Liver (tissue), 9 donors: ENCODE data around the gene CTTN. TPM values are rescaled to one million over a fixed set of nuclear protein-coding genes. Genes with fewer than 3 reads are reported as not detected.

Experiments
- DNase-seq: peaks from one replicate; pipeline ENCODE4 v3.0.0-alpha.2; 2017; ENCODE audit warnings: low spot score
- H3K27ac ChIP-seq, 2 donors: one replicate each; pipeline ENCODE4 v1.7.0; 2013; ENCODE audit warnings: inconsistent platforms in 2 of 2, low read length in 2 of 2, control low read depth in 1 of 2, low read depth in 1 of 2, mild to moderate bottlenecking in 1 of 2
- H3K27me3 ChIP-seq, 4 donors: one replicate each; pipeline versions ENCODE4 v1.6.1 to v1.7.0; 2013; ENCODE audit warnings: low read length in 3 of 4, inconsistent platforms in 1 of 4, mild to moderate bottlenecking in 1 of 4, moderate library complexity in 1 of 4; ENCODE audit not compliant: control insufficient read depth in 4 of 4, insufficient read depth in 4 of 4
- H3K36me3 ChIP-seq, 4 donors: one replicate each; pipeline versions ENCODE4 v1.6.1 to v1.7.0; 2013; ENCODE audit warnings: low read length in 3 of 4, mild to moderate bottlenecking in 3 of 4, low read depth in 1 of 4, moderate library complexity in 1 of 4; ENCODE audit not compliant: control insufficient read depth in 4 of 4, insufficient read depth in 3 of 4
- H3K4me1 ChIP-seq, 4 donors: one replicate each; pipeline versions ENCODE4 v1.6.1 to v1.7.0; 2013; ENCODE audit warnings: low read length in 3 of 4, mild to moderate bottlenecking in 3 of 4, moderate library complexity in 1 of 4; ENCODE audit not compliant: control insufficient read depth in 4 of 4, insufficient read depth in 4 of 4
- H3K4me3 ChIP-seq, 3 donors: one replicate each; pipeline versions ENCODE4 v1.6.1 to v1.7.0; 2013; ENCODE audit warnings: low read length in 3 of 3, control low read depth in 1 of 3, low read depth in 1 of 3, mild to moderate bottlenecking in 1 of 3
- H3K9ac ChIP-seq, 2 donors: one replicate each; pipeline ENCODE4 v1.7.0; 2013; ENCODE audit warnings: low read length in 2 of 2, mild to moderate bottlenecking in 2 of 2, moderate library complexity in 2 of 2, control low read depth in 1 of 2, low read depth in 1 of 2
- H3K9me3 ChIP-seq, 4 donors: one replicate each; pipeline versions ENCODE4 v1.6.1 to v1.7.0; 2013; ENCODE audit warnings: low read length in 3 of 4; ENCODE audit not compliant: control insufficient read depth in 4 of 4
- ATF3 ChIP-seq: IDR thresholded peaks from 2 replicates; pipeline ENCODE4 v1.6.1; 2016; ENCODE audit warnings: antibody characterized with exemption
- CTCF ChIP-seq: fragments of 150-350 bp; IDR thresholded peaks from 2 replicates; pipeline ENCODE4 v1.5.1; 2017; ENCODE audit warnings: improper control_type of control experiment, low read depth, low read length; ENCODE audit not compliant: missing input control
- EGR1 ChIP-seq, 2 donors: IDR thresholded peaks; 2 replicates each; pipeline ENCODE4 v1.6.1; 2016 to 2018; ENCODE audit warnings: antibody characterized with exemption in 2 of 2, low read depth in 2 of 2
- FOXA1 ChIP-seq: IDR thresholded peaks from 2 replicates; pipeline ENCODE4 v1.6.1; 2016; ENCODE audit warnings: antibody characterized with exemption
- GABPA ChIP-seq, 2 donors: IDR thresholded peaks in 1 of 2; conservative IDR thresholded peaks in 1 of 2; 2 replicates each; pipeline ENCODE4 v1.6.1; 2016; ENCODE audit warnings: antibody characterized with exemption in 2 of 2, mild to moderate bottlenecking in 1 of 2, moderate library complexity in 1 of 2
- HNF4A ChIP-seq, 2 donors: conservative IDR thresholded peaks; 2 replicates each; pipeline ENCODE4 v1.6.1; 2016; ENCODE audit warnings: antibody characterized with exemption in 2 of 2, mild to moderate bottlenecking in 2 of 2
- HNF4G ChIP-seq: IDR thresholded peaks from 2 replicates; pipeline ENCODE4 v1.6.1; 2016; ENCODE audit warnings: antibody characterized with exemption
- JUND ChIP-seq, 2 donors: IDR thresholded peaks; 2 replicates each; pipeline ENCODE4 v1.6.1; 2016; ENCODE audit warnings: antibody characterized with exemption in 2 of 2
- NR2F2 ChIP-seq: IDR thresholded peaks from 2 replicates; pipeline ENCODE4 v1.6.1; 2016; ENCODE audit warnings: antibody characterized with exemption
- RAD21 ChIP-seq, 2 donors: IDR thresholded peaks; 2 replicates each; pipeline ENCODE4 v1.6.1; 2016; ENCODE audit warnings: antibody characterized with exemption in 2 of 2, mild to moderate bottlenecking in 2 of 2
- RXRA ChIP-seq, 2 donors: IDR thresholded peaks; 2 replicates each; pipeline ENCODE4 v1.6.1; 2017 to 2018; ENCODE audit warnings: antibody characterized with exemption in 2 of 2, mild to moderate bottlenecking in 1 of 2
- TAF1 ChIP-seq: conservative IDR thresholded peaks from 2 replicates; pipeline ENCODE4 v1.6.1; 2016; ENCODE audit warnings: antibody characterized with exemption, mild to moderate bottlenecking
- YY1 ChIP-seq: IDR thresholded peaks from 2 replicates; pipeline ENCODE4 v1.6.1; 2016; ENCODE audit warnings: antibody characterized with exemption, mild to moderate bottlenecking
- WGBS: extraction: QIAGEN DNeasy Blood & Tissue Kit; methylation state at CpG from one replicate; pipeline ENCODE4 v1.1.7; 2013; 5-methylcytosine and 5-hydroxymethylcytosine counted together
- polyA plus RNA-seq, 2 donors: library from polyadenylated mRNA; stranded (reverse) in 1 of 2; unstranded in 1 of 2; fragments of 200-250 nt in 1 of 2; fragments of >200 nt in 1 of 2; fragmentation: Nextera tagmentation in 1 of 2; extraction: Ambion mirVana in 1 of 2; gene quantifications; one replicate each; pipeline versions ENCODE4 v1.2.1 to v1.2.3, GENCODE V29; 2013 to 2015
- total RNA-seq, 2 donors: library from RNA; depleted of rRNA; stranded (reverse); fragments of >200 nt; gene quantifications; one replicate each; pipeline ENCODE4 v1.2.3, GENCODE V29; 2014
- TF ChIP-seq, protein P1 (sequence below): IDR thresholded peaks from 2 replicates; pipeline ENCODE4 v1.6.1; 2016; ENCODE audit warnings: antibody characterized with exemption
- TF ChIP-seq, protein P2 (sequence below): IDR thresholded peaks from 2 replicates; pipeline ENCODE4 v1.6.1; 2016; ENCODE audit warnings: antibody characterized with exemption
- donor health status: healthy.
- donor health status: healthy.
- donor health status: healthy.
- donor health status: healthy.
- donor health status: healthy.

The CTTN gene
- total and polyA plus RNA-seq, 4 donors = 38.7 to 136 (median 45.4) TPM

DNA sequence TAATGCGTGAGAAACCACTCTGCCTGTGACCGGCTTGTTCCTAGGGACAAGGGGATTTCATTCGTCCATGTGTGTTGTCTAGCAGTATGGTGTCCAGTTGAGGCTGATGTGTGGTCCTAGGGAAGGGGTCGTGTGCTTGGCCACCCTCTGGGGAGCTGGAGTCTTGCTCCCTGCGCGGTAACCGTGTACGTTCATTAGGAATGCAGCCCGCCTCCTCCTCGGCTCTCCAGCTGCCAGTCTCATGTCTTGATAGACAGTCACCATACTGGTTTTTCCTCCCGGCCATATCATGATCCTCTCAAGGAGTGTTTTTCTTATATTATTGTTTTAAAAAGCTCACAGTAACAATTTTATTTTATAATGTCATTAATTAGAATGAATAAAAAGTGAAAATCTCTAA lies 5.9 kb downstream of the CTTN start:
- H3K9ac ChIP-seq = no peak overlapping the region
- no peak overlapping the region for H3K27ac ChIP-seq
- no peaks in the 10 kb centered on the region for H3K9me3 ChIP-seq
- H3K4me1 ChIP-seq = peaks cover 2 to 16% (median 6%) of the 10 kb centered on the region in 4 donors
- H3K36me3 ChIP-seq = peaks cover 10 to 24% (median 15%) of the 10 kb centered on the region in 4 donors
- TF ChIP-seq JUND (IDR thresholded peaks at IDR 0.05) (no peak), ATF3 (no peak), HNF4A (conservative IDR thresholded peaks at IDR 0.05) (no peak)
- TF ChIP-seq, protein P1, sequence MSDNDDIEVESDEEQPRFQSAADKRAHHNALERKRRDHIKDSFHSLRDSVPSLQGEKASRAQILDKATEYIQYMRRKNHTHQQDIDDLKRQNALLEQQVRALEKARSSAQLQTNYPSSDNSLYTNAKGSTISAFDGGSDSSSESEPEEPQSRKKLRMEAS = no peak
- no peak for DNase-seq
- 97% methylated on average over 11 of the region's 11 CpGs for WGBS
- H3K27me3 ChIP-seq = no peaks in the 10 kb centered on the region
- no peak overlapping the region for H3K4me3 ChIP-seq

DNA sequence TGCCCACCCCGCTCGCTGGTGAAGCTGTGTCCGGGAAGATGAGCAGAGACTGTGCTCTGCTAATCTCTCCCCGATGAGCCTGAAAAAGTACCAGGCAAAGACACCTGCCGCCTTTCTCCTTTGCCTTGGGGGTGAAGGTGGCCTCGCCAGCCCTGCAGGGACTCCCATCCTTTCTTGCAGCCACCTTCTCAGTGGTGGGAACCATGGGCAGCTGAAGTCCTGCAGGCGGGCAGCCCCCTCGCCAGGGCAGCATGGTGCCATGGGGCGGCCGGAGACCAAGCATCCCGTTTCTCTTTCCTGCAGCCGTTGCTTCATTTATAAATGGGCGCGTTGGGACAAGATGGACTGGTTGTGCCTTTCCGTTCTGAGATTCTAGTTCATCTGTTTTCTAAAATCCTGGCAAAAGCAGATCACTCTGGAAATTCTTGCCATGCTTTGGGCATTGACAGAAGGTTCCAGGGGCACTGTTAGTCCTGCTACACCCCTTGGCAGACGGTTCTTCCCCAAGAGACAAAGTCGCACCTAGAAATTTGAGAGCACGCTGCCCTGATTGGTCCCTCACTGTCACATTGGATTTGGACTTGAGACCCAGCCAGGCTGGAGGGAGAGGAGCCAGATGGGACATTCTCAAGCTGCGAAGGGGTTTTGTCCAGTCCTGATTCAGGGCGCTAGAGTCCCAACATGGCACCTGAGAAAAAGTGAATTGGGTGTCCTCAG lies 7.5 kb downstream of the CTTN start:
- no peak overlapping the region for H3K27ac ChIP-seq
- DNase-seq = no peak
- peaks cover 0 to 4% (median 0%) of the 10 kb centered on the region in 4 donors for H3K4me1 ChIP-seq
- no peaks in the 10 kb centered on the region for H3K27me3 ChIP-seq
- peaks cover 17 to 40% (median 29%) of the 10 kb centered on the region in 4 donors for H3K36me3 ChIP-seq
- H3K9ac ChIP-seq = no peak overlapping the region
- no peaks in the 10 kb centered on the region for H3K9me3 ChIP-seq
- TF ChIP-seq CTCF = no peak
- TF ChIP-seq HNF4A (conservative IDR thresholded peaks at IDR 0.05) = no peak
- no peak for TF ChIP-seq EGR1 (IDR thresholded peaks at IDR 0.05; ENCODE audit: low read depth in 2 of 2)
- TF ChIP-seq TAF1 = no peak
- no peak for TF ChIP-seq RAD21 (IDR thresholded peaks at IDR 0.05)
- no peak for TF ChIP-seq FOXA1
- TF ChIP-seq, protein P2, sequence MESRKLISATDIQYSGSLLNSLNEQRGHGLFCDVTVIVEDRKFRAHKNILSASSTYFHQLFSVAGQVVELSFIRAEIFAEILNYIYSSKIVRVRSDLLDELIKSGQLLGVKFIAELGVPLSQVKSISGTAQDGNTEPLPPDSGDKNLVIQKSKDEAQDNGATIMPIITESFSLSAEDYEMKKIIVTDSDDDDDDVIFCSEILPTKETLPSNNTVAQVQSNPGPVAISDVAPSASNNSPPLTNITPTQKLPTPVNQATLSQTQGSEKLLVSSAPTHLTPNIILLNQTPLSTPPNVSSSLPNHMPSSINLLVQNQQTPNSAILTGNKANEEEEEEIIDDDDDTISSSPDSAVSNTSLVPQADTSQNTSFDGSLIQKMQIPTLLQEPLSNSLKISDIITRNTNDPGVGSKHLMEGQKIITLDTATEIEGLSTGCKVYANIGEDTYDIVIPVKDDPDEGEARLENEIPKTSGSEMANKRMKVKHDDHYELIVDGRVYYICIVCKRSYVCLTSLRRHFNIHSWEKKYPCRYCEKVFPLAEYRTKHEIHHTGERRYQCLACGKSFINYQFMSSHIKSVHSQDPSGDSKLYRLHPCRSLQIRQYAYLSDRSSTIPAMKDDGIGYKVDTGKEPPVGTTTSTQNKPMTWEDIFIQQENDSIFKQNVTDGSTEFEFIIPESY = no peak
- TF ChIP-seq ATF3 = no peak
- TF ChIP-seq RXRA (IDR thresholded peaks at IDR 0.05) = no peak
- TF ChIP-seq HNF4G = no peak
- TF ChIP-seq GABPA (IDR thresholded peaks at IDR 0.05 in 1 of 2, conservative IDR thresholded peaks at IDR 0.05 in 1 of 2) = no peak
- TF ChIP-seq NR2F2 = no peak
- TF ChIP-seq YY1 = no peak
- no peak overlapping the region for H3K4me3 ChIP-seq
- WGBS = 90% methylated on average over 20 of the region's 20 CpGs
